CD14-positive monocyte (primary cell): Measurements from ENCODE around the gene NPLOC4. TPM values are rescaled to one million over a fixed set of nuclear protein-coding genes. Genes with fewer than 3 reads are reported as not detected.

Experiments
- DNase-seq, 3 donors: peaks; one replicate each; pipeline ENCODE4 v3.0.0-alpha.2; 2011 to 2022
- H2AFZ ChIP-seq: 2 replicates; pipeline ENCODE4 v1.6.0; 2012; ENCODE audit warnings: mild to moderate bottlenecking, low read depth, low read length, inconsistent platforms; ENCODE audit not compliant: insufficient read depth, poor library complexity, severe bottlenecking
- H3K27ac ChIP-seq, 2 donors: 1 replicate in 1 of 2; 2 replicates in 1 of 2; pipeline ENCODE4 v1.5.1; 2012 to 2013; ENCODE audit warnings: low read length in 2 of 2, control low read depth in 1 of 2, inconsistent platforms in 1 of 2, low read depth in 1 of 2, mild to moderate bottlenecking in 1 of 2
- H3K27me3 ChIP-seq, 2 donors: one replicate each; pipeline versions ENCODE4 v1.6.0 to v1.6.1; 2011 to 2013; ENCODE audit warnings: low read length in 2 of 2; ENCODE audit not compliant: control insufficient read depth in 2 of 2, insufficient read depth in 2 of 2
- H3K36me3 ChIP-seq, 2 donors: replicated peaks in 1 of 2; 1 replicate in 1 of 2; 2 replicates in 1 of 2; pipeline versions ENCODE4 v1.5.1 to v1.6.1; 2012 to 2013; ENCODE audit warnings: low read length in 2 of 2, control low read depth in 1 of 2, inconsistent platforms in 1 of 2, mild to moderate bottlenecking in 1 of 2; ENCODE audit not compliant: insufficient read depth in 2 of 2, control insufficient read depth in 1 of 2
- H3K4me1 ChIP-seq, 2 donors: 1 replicate in 1 of 2; 2 replicates in 1 of 2; pipeline versions ENCODE4 v1.5.1 to v1.6.1; 2012 to 2013; ENCODE audit warnings: low read length in 2 of 2, control low read depth in 1 of 2, inconsistent platforms in 1 of 2, mild to moderate bottlenecking in 1 of 2, moderate library complexity in 1 of 2; ENCODE audit not compliant: insufficient read depth in 2 of 2, control insufficient read depth in 1 of 2
- H3K4me2 ChIP-seq: replicated peaks from 2 replicates; pipeline ENCODE3; 2012; ENCODE audit warnings: low read length, moderate library complexity, mild to moderate bottlenecking; ENCODE audit not compliant: poor library complexity, severe bottlenecking; ENCODE audit errors: extremely low read depth
- H3K4me3 ChIP-seq, 3 experiments: fragments of 200-600 bp in 1 of 3; sonication (generic) in 1 of 3; replicated peaks in 1 of 3; 1 replicate in 2 of 3; 2 replicates in 1 of 3; pipeline ENCODE4 v1.5.1; 2011 to 2013; ENCODE audit warnings: low read length in 3 of 3, mild to moderate bottlenecking in 3 of 3, control low read depth in 2 of 3, low read depth in 2 of 3, inconsistent platforms in 1 of 3, moderate library complexity in 1 of 3
- H3K79me2 ChIP-seq: 2 replicates; pipeline ENCODE4 v1.6.0; 2012; ENCODE audit warnings: mild to moderate bottlenecking, control low read depth, inconsistent platforms, low read length, moderate library complexity; ENCODE audit not compliant: insufficient read depth
- H3K9ac ChIP-seq: 2 replicates; pipeline ENCODE4 v1.6.0; 2017; ENCODE audit warnings: low read length, mild to moderate bottlenecking; ENCODE audit not compliant: insufficient read depth, poor library complexity, severe bottlenecking
- H3K9me3 ChIP-seq, 2 donors: replicated peaks in 1 of 2; 1 replicate in 1 of 2; 2 replicates in 1 of 2; pipeline versions ENCODE4 v1.5.1 to v1.6.1; 2012 to 2013; ENCODE audit warnings: low read length in 2 of 2, control low read depth in 1 of 2; ENCODE audit not compliant: control insufficient read depth in 1 of 2, insufficient read depth in 1 of 2
- H4K20me1 ChIP-seq: 2 replicates; pipeline ENCODE4 v1.6.0; 2012; ENCODE audit warnings: mild to moderate bottlenecking, low read length, control low read depth, moderate library complexity; ENCODE audit not compliant: insufficient read depth
- H3K27ac Mint-ChIP-seq, 7 donors: one replicate each; pipeline ENCODE4 v1.8.0; 2020; ENCODE audit warnings: mild to moderate bottlenecking in 7 of 7, mixed read lengths in 7 of 7, moderate library complexity in 6 of 7, inconsistent platforms in 2 of 7
- H3K27me3 Mint-ChIP-seq, 3 donors: one replicate each; pipeline ENCODE4 v1.8.0; 2021 to 2022; ENCODE audit warnings: low read depth in 3 of 3, mild to moderate bottlenecking in 3 of 3, mixed read lengths in 3 of 3, moderate library complexity in 3 of 3, inconsistent platforms in 1 of 3
- H3K36me3 Mint-ChIP-seq, 2 donors: one replicate each; pipeline ENCODE4 v1.8.0; 2020; ENCODE audit warnings: mixed read lengths in 2 of 2, inconsistent platforms in 1 of 2, mild to moderate bottlenecking in 1 of 2
- H3K4me1 Mint-ChIP-seq: one replicate; pipeline ENCODE4 v1.8.0; 2020; ENCODE audit warnings: mild to moderate bottlenecking, mixed read lengths
- H3K4me3 Mint-ChIP-seq, 2 donors: one replicate each; pipeline ENCODE4 v1.8.0; 2020; ENCODE audit warnings: mild to moderate bottlenecking in 2 of 2, mixed read lengths in 2 of 2, moderate library complexity in 1 of 2
- H3K9me3 Mint-ChIP-seq, 7 donors: one replicate each; pipeline ENCODE4 v1.8.0; 2020 to 2022; ENCODE audit warnings: mixed read lengths in 7 of 7, mild to moderate bottlenecking in 6 of 7, moderate library complexity in 6 of 7, inconsistent platforms in 2 of 7
- WGBS: methylation state at CpG from one replicate; pipeline ENCODE4 v1.1.5; 2013; ENCODE audit warnings: missing lambda C conversion rate; ENCODE audit not compliant: insufficient coverage; 5-methylcytosine and 5-hydroxymethylcytosine counted together
- intact Hi-C, 2 donors: fragments of 100-400 bp; cut with micrococcal nuclease; formaldehyde crosslinking; loops; one replicate each; pipeline versions ENCODE4 v1.15.0 to v1.15.1; 2023
- polyA plus RNA-seq, 3 donors: library from polyadenylated mRNA; depleted of rRNA in 1 of 3; unstranded in 2 of 3; stranded (reverse) in 1 of 3; fragments of 300-500 nt in 2 of 3; fragments of >200 nt in 1 of 3; fragmentation: Illumina TruSeq in 2 of 3; gene quantifications; 1 replicate in 2 of 3; 2 replicates in 1 of 3; pipeline ENCODE4 v1.2.3, GENCODE V29; 2012 to 2021
- TF ChIP-seq, protein P1 (sequence below): fragments of 200-600 bp; IDR thresholded peaks from one replicate; pipeline ENCODE4 v1.8.0; 2022; ENCODE audit warnings: antibody characterized with exemption, mild to moderate bottlenecking

Gene NPLOC4
- polyA plus RNA-seq, 3 donors: 92.1 to 112 (median 106) TPM

DNA sequence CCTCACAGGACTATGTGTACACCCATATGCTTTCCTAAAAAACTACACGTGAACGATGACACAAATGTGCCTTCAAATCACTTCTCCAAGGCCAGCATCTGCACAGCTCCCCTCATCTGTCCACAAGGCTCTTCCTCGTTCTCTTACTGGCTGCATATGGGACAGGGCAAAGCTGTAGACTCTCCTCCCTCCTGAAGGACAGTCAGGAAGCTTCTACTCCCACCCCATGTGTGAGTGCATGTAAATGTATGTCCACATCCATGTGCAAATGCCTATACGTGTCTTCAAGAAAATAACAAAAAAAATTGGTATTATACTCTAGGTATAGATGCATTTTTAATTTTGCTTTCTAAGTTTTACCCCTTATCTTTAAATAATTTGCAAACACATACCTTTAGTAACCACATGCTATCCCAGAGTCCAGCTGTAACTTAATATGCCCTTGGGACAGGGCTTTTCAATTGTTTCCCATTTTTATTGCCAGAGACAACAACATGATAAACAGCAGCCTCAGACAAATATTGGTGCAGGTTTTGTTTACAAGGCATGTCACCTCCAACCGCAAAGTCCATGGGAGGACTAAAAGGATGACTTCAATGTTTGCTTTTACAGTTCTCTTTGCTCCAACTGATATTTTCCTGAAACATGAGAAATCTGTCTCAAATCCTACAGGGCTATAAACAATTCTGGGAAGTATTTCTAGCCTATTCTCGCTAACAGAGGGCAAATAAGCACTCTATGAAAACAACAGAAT, 53.1 kb downstream of the NPLOC4 start:
- Mint-ChIP-seq H3K9me3 (no peaks in the 10 kb centered on the region), H3K27me3 (no peaks in the 10 kb centered on the region), H3K36me3 (peaks cover 81 to 98% of the 10 kb centered on the region in 2 donors), H3K27ac (no peak overlapping the region), H3K4me1 (peaks cover 2% of the 10 kb centered on the region), H3K4me3 (no peak overlapping the region)
- H3K9ac ChIP-seq: no peak overlapping the region
- no peak overlapping the region for H3K4me2 ChIP-seq
- H3K79me2 ChIP-seq: peaks cover 22% of the 10 kb centered on the region
- no peaks in the 10 kb centered on the region for H3K27me3 ChIP-seq
- DNase-seq: no peak
- peaks cover 6% of the 10 kb centered on the region for H4K20me1 ChIP-seq
- no peaks in the 10 kb centered on the region for H3K9me3 ChIP-seq
- H3K36me3 ChIP-seq: peaks cover 66 to 98% of the 10 kb centered on the region in 2 donors
- no peak overlapping the region for H2AFZ ChIP-seq
- 100% methylated on average over 2 of the region's 6 CpGs for WGBS
- H3K4me1 ChIP-seq: no peaks in the 10 kb centered on the region
- intact Hi-C loops: no loop called here
- no peak overlapping the region for H3K27ac ChIP-seq
- H3K4me3 ChIP-seq: no peak overlapping the region
- TF ChIP-seq, protein P1, sequence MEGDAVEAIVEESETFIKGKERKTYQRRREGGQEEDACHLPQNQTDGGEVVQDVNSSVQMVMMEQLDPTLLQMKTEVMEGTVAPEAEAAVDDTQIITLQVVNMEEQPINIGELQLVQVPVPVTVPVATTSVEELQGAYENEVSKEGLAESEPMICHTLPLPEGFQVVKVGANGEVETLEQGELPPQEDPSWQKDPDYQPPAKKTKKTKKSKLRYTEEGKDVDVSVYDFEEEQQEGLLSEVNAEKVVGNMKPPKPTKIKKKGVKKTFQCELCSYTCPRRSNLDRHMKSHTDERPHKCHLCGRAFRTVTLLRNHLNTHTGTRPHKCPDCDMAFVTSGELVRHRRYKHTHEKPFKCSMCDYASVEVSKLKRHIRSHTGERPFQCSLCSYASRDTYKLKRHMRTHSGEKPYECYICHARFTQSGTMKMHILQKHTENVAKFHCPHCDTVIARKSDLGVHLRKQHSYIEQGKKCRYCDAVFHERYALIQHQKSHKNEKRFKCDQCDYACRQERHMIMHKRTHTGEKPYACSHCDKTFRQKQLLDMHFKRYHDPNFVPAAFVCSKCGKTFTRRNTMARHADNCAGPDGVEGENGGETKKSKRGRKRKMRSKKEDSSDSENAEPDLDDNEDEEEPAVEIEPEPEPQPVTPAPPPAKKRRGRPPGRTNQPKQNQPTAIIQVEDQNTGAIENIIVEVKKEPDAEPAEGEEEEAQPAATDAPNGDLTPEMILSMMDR: no peak

DNA sequence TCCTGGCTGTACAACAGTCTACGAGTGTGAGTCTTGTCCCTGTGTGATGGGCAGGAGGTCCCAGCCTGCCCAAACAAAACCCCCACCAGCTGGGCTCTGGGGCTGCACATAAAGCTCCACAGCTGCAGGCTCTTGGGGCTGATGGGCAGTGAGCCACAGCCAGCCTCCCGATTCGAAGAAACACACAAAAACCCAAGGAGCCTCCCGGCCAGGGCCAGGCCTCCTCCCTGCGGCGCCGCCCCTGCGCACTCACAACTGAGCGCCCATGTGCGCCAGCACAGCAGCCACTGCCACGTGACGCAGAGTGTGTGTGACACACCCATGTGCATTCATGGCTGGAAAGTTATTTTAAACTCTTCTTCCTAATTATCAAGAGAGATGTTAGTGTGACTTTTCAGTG, 54.2 kb downstream of the NPLOC4 start:
- Mint-ChIP-seq H3K9me3 (no peaks in the 10 kb centered on the region), H3K36me3 (peaks cover 75 to 97% of the 10 kb centered on the region in 2 donors), H3K27me3 (no peaks in the 10 kb centered on the region), H3K4me1 (peaks cover 10% of the 10 kb centered on the region), H3K27ac (no peak overlapping the region), H3K4me3 (no peak overlapping the region)
- peaks cover 62 to 94% of the 10 kb centered on the region in 2 donors for H3K36me3 ChIP-seq
- no peak overlapping the region for H3K4me3 ChIP-seq
- no peaks in the 10 kb centered on the region for H3K9me3 ChIP-seq
- H3K27me3 ChIP-seq: no peaks in the 10 kb centered on the region
- intact Hi-C loops: no loop called here
- no peak overlapping the region for H3K27ac ChIP-seq
- 100% methylated on average over 3 of the region's 12 CpGs for WGBS
- H4K20me1 ChIP-seq: peaks cover 6% of the 10 kb centered on the region
- H3K4me1 ChIP-seq: peaks cover 6% of the 10 kb centered on the region in 2 donors
- DNase-seq: no peak
- H3K79me2 ChIP-seq: peaks cover 31% of the 10 kb centered on the region
- no peak overlapping the region for H3K9ac ChIP-seq
- TF ChIP-seq, protein P1: no peak
- H3K4me2 ChIP-seq: no peak overlapping the region
- no peak overlapping the region for H2AFZ ChIP-seq
